Measurements from ENCODE around the gene COA7.

The COA7 gene

DNA sequence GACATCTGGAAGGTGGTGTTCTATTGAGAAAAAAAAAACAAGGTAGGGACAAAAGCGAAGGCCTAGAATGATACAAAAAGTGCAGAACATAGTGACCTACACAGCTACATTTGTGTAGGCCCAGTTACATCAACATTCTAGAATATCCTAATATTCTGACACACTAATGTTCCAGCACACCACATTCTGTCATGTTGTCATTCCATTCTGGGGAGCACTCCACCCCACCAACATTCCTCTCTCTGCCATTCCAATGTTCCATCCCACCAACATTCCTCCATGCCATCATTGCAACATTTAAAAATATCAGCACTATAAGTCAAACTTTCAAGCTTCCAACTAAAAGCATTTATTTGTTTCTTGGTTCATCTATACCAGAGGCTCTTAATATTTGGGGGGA lies 28.5 kb downstream of the COA7 start:
- H3K27ac ChIP-seq (ENCODE audit: low read length), result no peak overlapping the region

DNA sequence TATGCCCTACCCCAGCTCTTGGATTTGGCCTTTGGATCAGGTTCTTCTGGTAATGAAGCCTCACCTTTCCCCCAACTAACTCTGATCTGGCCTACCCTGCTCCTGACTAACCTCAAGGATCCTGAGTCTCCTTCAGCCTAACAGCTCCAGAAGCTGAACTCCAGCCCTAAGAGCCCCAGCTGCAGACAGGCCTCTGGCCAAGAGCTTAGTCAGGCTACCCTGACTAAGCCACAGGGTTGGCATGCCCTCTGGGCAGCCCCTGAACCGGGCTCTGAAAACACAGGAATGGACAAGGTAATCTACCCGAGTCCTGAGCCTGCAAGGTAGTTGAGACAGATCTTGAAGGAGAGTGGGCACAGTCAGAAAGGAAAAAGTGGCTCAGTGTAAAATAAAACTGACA lies 29.4 kb downstream of the COA7 start:
- Histone ChIP-seq H3K27me3 (ENCODE audit: control insufficient read depth, insufficient read depth, low read length) (no peaks in the 10 kb centered on the region), H3K4me3 (ENCODE audit: low read length) (no peak overlapping the region), H3K27ac (ENCODE audit: low read length) (no peak overlapping the region), H3K9me3 (ENCODE audit: control insufficient read depth, insufficient read depth, low read length) (no peaks in the 10 kb centered on the region), H3K4me1 (ENCODE audit: control insufficient read depth, insufficient read depth, low read length) (0 out of 2 replicates have a peak, but pooled peaks cover 2% of the 10 kb centered on the region), H3K36me3 (ENCODE audit: control insufficient read depth, insufficient read depth, low read length) (no peaks in the 10 kb centered on the region)
- DNase-seq (ENCODE audit: low read depth, low spot score), result no peak
- WGBS (ENCODE audit: insufficient coverage, insufficient read length), result no CpG with 5 or more reads among the region's 2 CpGs

More for the DNA sequence above, 28.5 kb downstream of the COA7 start:
- Histone ChIP-seq H3K4me1 (ENCODE audit: control insufficient read depth, insufficient read depth, low read length) (0 out of 2 replicates have a peak, but pooled peaks cover 2% of the 10 kb centered on the region), H3K36me3 (ENCODE audit: control insufficient read depth, insufficient read depth, low read length) (no peaks in the 10 kb centered on the region), H3K9me3 (ENCODE audit: control insufficient read depth, insufficient read depth, low read length) (no peaks in the 10 kb centered on the region), H3K27me3 (ENCODE audit: control insufficient read depth, insufficient read depth, low read length) (no peaks in the 10 kb centered on the region), H3K4me3 (ENCODE audit: low read length) (no peak overlapping the region)
- WGBS (ENCODE audit: insufficient coverage, insufficient read length), result no CpG with 5 or more reads among the region's 1 CpG
- no peak for DNase-seq (ENCODE audit: low read depth, low spot score)

DNA sequence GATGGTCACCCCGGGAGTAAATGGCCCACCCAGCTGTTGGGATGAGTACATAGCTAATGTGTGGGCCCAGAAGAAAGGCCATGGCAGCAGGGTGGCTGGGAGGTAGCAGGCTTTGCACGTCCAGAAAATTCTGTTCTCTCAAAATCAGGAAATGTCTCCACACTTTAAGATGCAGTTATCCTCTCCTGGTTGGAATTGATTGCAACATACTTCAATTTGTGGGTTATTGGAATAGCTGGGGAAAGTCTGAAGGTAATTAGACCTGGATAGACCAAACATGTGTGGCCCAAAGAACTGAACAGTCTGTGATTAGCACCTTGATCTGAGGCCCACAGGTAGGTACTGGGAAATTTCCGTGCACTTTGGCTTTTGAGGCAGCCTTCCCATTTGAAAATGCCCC lies 30.2 kb downstream of the COA7 start:
- Histone ChIP-seq H3K27ac (ENCODE audit: low read length) (no peak overlapping the region), H3K4me3 (ENCODE audit: low read length) (no peak overlapping the region), H3K36me3 (ENCODE audit: control insufficient read depth, insufficient read depth, low read length) (no peaks in the 10 kb centered on the region), H3K4me1 (ENCODE audit: control insufficient read depth, insufficient read depth, low read length) (0 out of 2 replicates have a peak, but pooled peaks cover 2% of the 10 kb centered on the region), H3K9me3 (ENCODE audit: control insufficient read depth, insufficient read depth, low read length) (no peaks in the 10 kb centered on the region), H3K27me3 (ENCODE audit: control insufficient read depth, insufficient read depth, low read length) (no peaks in the 10 kb centered on the region)
- DNase-seq (ENCODE audit: low read depth, low spot score), result no peak
- no CpG with 5 or more reads among the region's 3 CpGs for WGBS (ENCODE audit: insufficient coverage, insufficient read length)

DNA sequence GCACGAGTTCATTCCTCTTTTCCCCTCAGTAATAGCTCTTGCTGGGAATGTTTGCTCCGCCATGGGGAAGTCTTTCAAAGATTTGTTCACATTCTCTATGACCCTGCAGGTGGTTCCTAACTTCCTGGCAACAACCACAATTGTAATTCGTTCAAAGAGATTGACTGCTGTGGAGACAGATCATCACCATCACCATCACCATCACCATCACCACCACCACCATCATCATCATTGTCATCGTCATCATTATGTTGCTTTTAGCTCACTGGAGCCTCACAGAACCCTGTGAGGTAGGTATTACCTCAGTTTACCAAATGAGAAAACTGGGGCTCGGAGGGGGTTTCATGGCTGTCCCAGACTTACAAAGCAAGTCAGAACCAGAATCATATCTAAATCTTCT lies 30.9 kb downstream of the COA7 start:
- no CpG with 5 or more reads among the region's 5 CpGs for WGBS (ENCODE audit: insufficient coverage, insufficient read length)
- Histone ChIP-seq H3K27ac (ENCODE audit: low read length) (no peak overlapping the region), H3K27me3 (ENCODE audit: control insufficient read depth, insufficient read depth, low read length) (no peaks in the 10 kb centered on the region), H3K36me3 (ENCODE audit: control insufficient read depth, insufficient read depth, low read length) (no peaks in the 10 kb centered on the region), H3K4me1 (ENCODE audit: control insufficient read depth, insufficient read depth, low read length) (0 out of 2 replicates have a peak, but pooled peaks cover 2% of the 10 kb centered on the region), H3K9me3 (ENCODE audit: control insufficient read depth, insufficient read depth, low read length) (no peaks in the 10 kb centered on the region), H3K4me3 (ENCODE audit: low read length) (no peak overlapping the region)
- DNase-seq (ENCODE audit: low read depth, low spot score), result no peak

DNA sequence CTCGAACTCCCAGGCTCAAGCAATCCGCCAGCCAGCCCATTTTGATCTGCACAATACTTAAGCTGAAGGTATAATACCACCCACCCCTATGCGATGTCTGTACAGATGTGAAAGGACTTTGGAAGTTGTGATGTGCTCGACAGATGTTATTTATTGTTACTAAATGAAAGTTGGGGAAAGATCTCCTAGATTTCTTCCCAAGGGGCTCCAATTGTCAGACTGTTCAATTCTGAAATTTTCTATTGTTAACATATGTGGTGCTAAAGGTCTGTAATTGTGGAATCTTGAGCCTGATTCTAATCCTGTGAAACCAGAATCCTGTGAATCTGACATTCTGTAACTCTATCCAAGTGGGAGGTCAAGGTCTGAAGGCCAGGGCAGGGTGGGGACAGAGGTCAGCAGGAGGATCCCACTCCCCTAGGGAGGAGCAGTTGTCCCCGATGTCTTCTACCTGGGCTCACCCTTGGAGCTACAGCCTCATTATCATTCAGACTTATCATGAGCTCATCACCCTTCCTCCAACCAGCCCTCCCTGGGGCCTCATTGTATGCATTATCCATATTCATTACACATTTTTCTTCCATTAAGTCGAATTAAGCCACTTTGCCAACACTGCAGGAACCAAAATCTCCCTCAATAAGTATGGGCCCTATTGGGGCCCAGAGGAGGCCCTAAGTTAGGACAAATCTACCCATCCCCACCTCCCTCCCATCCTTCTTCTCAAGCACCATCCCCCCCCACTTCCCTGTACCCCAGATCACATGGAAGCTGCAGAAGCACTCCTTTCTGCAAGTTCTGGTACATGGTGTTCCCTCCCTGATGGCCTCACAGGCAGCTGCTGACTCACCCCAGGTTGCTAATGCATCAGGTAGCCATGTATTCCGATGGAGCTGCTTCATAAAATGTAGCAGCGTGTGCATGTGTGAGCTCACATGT lies 32.9 kb downstream of the COA7 start:
- Histone ChIP-seq H3K9me3 (ENCODE audit: control insufficient read depth, insufficient read depth, low read length) (no peaks in the 10 kb centered on the region), H3K36me3 (ENCODE audit: control insufficient read depth, insufficient read depth, low read length) (no peaks in the 10 kb centered on the region), H3K27me3 (ENCODE audit: control insufficient read depth, insufficient read depth, low read length) (no peaks in the 10 kb centered on the region), H3K27ac (ENCODE audit: low read length) (no peak overlapping the region), H3K4me3 (ENCODE audit: low read length) (no peak overlapping the region), H3K4me1 (ENCODE audit: control insufficient read depth, insufficient read depth, low read length) (peaks cover 4% of the 10 kb centered on the region)
- WGBS (ENCODE audit: insufficient coverage, insufficient read length), result no CpG with 5 or more reads among the region's 8 CpGs
- DNase-seq (ENCODE audit: low read depth, low spot score), result no peak

GRCh38 chr1:52663716-52664115 lies 34.4 kb downstream of the COA7 start:
- no peaks in the 10 kb centered on the region for H3K27me3 ChIP-seq (ENCODE audit: control insufficient read depth, insufficient read depth, low read length)
- DNase-seq (ENCODE audit: low read depth, low spot score), result no peak
- H3K36me3 ChIP-seq (ENCODE audit: control insufficient read depth, insufficient read depth, low read length), result no peaks in the 10 kb centered on the region
- no peaks in the 10 kb centered on the region for H3K9me3 ChIP-seq (ENCODE audit: control insufficient read depth, insufficient read depth, low read length)
- H3K27ac ChIP-seq (ENCODE audit: low read length), result no peak overlapping the region
- peaks cover 11% of the 10 kb centered on the region for H3K4me1 ChIP-seq (ENCODE audit: control insufficient read depth, insufficient read depth, low read length)
- H3K4me3 ChIP-seq (ENCODE audit: low read length), result no peak overlapping the region
- no CpG with 5 or more reads among the region's 5 CpGs for WGBS (ENCODE audit: insufficient coverage, insufficient read length)

DNA sequence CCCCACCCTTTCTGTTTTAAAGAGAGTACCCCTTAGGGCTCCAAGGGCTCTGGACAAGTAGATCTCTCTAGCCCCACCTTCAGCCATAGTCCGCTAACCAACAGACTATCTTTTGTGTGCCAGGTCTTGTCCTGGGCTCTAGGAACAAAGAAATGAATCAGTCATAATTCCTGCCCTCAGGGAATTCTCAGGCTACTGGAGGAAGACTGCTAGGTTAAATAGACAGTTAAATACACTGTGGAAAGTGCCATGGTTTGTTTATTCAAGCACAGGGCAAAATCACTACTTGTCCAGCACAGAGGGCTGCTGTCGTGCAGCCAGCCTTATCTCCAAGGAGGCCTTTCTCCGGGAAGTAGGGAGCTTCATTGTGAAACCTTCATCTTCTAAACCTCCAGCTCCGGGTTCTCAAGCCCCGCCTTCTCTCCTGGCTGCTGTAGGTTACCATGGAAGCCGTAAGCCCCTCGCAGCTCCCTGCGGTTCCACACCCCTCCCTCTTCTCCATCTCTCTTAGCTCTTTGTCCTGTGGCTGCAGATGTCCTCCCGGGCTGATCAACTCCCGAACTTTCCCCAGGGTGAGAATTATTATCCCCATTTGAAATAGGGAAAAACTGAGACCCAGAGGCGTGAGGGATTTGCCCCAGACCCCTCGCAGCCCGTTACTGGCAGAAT lies 35.4 kb downstream of the COA7 start:
- Histone ChIP-seq H3K36me3 (ENCODE audit: control insufficient read depth, insufficient read depth, low read length) (no peaks in the 10 kb centered on the region), H3K4me3 (ENCODE audit: low read length) (no peak overlapping the region), H3K9me3 (ENCODE audit: control insufficient read depth, insufficient read depth, low read length) (no peaks in the 10 kb centered on the region), H3K27me3 (ENCODE audit: control insufficient read depth, insufficient read depth, low read length) (no peaks in the 10 kb centered on the region), H3K27ac (ENCODE audit: low read length) (no peak overlapping the region), H3K4me1 (ENCODE audit: control insufficient read depth, insufficient read depth, low read length) (peaks cover 11% of the 10 kb centered on the region)
- no CpG with 5 or more reads among the region's 13 CpGs for WGBS (ENCODE audit: insufficient coverage, insufficient read length)
- DNase-seq (ENCODE audit: low read depth, low spot score), result peak; percentile 45

- Histone ChIP-seq H3K4me3 (ENCODE audit: low read length) (no peak overlapping the region), H3K27ac (ENCODE audit: low read length) (no peak overlapping the region), H3K9me3 (ENCODE audit: control insufficient read depth, insufficient read depth, low read length) (no peaks in the 10 kb centered on the region), H3K27me3 (ENCODE audit: control insufficient read depth, insufficient read depth, low read length) (no peaks in the 10 kb centered on the region), H3K36me3 (ENCODE audit: control insufficient read depth, insufficient read depth, low read length) (no peaks in the 10 kb centered on the region), H3K4me1 (ENCODE audit: control insufficient read depth, insufficient read depth, low read length) (peaks cover 9% of the 10 kb centered on the region)
- DNase-seq (ENCODE audit: low read depth, low spot score), result no peak
- no CpG with 5 or more reads among the region's 3 CpGs for WGBS (ENCODE audit: insufficient coverage, insufficient read length)
These were observed 37.3 kb downstream of the COA7 start for GRCh38 chr1:52660807-52661206.

- WGBS (ENCODE audit: insufficient coverage, insufficient read length), result no CpG with 5 or more reads among the region's 13 CpGs
- no peak for DNase-seq (ENCODE audit: low read depth, low spot score)
- Histone ChIP-seq H3K36me3 (ENCODE audit: control insufficient read depth, insufficient read depth, low read length) (no peaks in the 10 kb centered on the region), H3K27ac (ENCODE audit: low read length) (no peak overlapping the region), H3K9me3 (ENCODE audit: control insufficient read depth, insufficient read depth, low read length) (no peaks in the 10 kb centered on the region), H3K4me3 (ENCODE audit: low read length) (no peak overlapping the region), H3K4me1 (ENCODE audit: control insufficient read depth, insufficient read depth, low read length) (peaks cover 9% of the 10 kb centered on the region), H3K27me3 (ENCODE audit: control insufficient read depth, insufficient read depth, low read length) (no peaks in the 10 kb centered on the region)
These were observed 38.1 kb downstream of the COA7 start for GRCh38 chr1:52659851-52660596.

GRCh38 chr1:52659356-52659755 lies 38.8 kb downstream of the COA7 start:
- H3K36me3 ChIP-seq (ENCODE audit: control insufficient read depth, insufficient read depth, low read length), result no peaks in the 10 kb centered on the region
- peaks cover 9% of the 10 kb centered on the region for H3K4me1 ChIP-seq (ENCODE audit: control insufficient read depth, insufficient read depth, low read length)
- H3K9me3 ChIP-seq (ENCODE audit: control insufficient read depth, insufficient read depth, low read length), result no peaks in the 10 kb centered on the region
- no peak for DNase-seq (ENCODE audit: low read depth, low spot score)
- no peak overlapping the region for H3K27ac ChIP-seq (ENCODE audit: low read length)
- H3K4me3 ChIP-seq (ENCODE audit: low read length), result no peak overlapping the region
- no peaks in the 10 kb centered on the region for H3K27me3 ChIP-seq (ENCODE audit: control insufficient read depth, insufficient read depth, low read length)
- WGBS (ENCODE audit: insufficient coverage, insufficient read length), result no CpG with 5 or more reads among the region's 3 CpGs
